NCI-H1930 (cell line): ENCODE data around the gene TLE2.

Experiments
- DNase-seq, 2 experiments: peaks; one replicate each; lab custom pipeline; 2025; lab: John Stamatoyannopoulos, UW

The TLE2 gene

DNA sequence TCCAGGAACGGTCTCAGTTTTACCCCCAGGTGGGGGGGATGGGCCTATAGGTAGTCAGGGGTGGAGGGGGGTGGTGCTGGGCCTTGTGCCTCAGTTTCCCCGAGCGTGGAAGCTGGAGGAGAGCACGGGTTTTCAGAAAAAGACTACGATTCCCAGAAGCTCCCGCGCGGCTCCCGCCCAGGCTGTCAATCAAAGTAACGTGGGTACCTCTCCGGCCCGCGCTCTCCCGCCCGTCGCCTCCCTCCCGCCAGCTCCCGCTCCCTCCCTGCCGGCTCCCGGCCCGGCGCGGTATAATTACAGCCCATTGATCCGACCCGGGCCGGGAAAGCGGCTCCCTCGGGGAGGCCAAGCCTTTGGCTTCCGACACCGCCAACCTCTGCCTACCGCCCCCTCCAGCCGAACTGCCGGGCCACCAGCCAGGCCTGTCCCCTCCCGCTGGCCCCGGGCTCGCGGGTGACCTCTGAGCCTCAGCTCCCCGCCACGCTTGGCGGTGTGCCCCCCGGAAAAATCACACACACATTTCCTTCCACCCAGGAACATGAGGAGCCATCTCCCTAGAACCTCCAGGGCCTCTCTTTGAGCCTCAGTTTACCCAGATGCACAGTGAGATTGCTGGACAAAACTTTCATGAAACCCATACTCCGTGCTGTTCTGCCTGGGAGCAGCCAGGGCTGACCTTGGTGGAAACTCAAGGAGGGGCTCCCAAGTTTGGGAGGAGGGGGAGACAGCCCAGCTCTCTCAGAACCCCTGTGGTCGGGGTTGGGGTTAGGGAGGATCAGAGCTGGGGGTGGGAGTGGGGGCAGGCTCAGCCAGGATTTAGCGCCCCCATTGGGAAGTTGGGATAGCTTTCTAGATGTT is 7.3 kb upstream of the TLE2 start:
- DNase-seq: peak; percentile 67 to 81

DNA sequence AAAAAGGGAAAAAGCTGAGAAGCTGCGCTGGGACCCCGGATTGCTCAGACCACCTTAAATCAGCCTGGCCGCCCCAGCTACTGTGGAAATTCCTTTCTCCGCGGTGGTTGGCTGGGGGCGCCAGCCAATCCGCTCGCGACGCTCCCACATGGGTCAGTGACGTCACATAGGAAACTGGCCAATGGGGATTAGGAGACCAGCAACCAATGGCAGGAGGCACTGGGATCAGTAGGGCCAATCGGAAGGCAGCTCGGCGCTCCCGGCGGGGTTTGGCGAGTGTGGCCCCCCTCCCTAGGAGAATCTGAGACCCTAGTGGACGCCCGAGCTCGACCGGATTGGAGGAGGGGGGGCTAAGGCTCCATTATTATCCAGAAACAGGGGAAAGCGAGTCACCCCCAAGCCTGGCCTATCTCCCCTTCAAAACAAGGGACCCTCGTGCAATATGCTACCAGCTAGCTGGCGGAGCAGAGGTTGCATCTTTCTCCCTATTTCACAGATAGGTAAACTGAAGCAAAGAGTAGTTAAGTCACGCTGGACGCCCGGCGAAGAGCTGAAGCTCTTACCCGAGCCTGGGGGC is 6.5 kb upstream of the TLE2 start:
- peak; percentile 95 to 97 for DNase-seq

DNA sequence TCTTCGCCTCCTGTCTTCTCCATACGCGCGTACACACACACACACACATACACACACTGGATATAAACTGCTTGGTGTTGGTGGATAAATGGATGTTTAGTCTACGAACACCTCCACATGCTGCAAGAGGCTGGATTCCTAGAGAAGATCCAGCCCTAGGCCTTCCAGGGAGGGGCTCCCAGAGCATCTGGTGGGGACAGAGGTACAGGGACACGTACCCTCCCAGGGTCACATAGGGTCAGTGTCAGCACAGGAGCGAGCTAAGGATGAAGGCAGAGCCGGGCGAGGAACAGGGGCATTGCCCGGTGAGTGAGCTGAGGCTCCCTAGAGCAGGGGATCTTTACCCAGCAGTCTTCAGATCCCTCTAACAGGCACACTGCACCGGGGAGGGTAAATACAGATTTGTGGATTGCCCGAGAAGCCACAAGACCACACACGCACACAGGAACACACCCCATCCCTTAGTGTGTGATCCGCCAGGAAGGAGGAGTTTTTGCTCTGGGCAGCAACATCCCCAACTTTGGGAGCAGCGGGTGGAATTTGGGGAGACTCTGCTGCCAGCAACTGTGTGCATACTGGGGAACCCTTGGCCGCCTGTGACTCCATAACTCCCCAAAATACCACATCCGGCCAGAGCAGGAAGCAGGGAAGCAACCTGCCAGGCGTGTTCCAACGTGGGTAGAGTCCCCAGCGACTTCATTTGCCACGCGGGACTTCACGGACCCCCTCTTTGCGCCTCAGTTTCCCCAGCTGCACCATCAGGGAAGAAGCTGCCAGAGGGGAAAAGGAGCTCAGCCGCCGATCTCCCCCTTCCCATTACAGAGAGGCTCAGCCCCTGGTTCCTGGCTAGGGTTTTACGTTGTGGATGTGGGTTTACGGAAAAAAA is 5.8 kb upstream of the TLE2 start:
- no peak for DNase-seq

DNA sequence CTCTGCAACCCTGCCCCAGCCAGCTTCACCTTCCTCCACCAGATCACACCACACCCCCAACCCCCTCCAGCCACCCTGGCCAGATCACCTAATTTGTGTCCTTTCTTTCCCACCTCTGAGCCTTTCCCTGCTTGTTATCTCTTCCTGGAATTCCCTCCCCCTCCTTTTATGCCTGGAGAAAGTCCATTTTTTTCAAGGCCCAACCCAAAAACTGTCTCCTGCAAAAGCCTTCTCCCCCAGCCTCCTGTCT is 5.3 kb upstream of the TLE2 start:
- no peak for DNase-seq

DNA sequence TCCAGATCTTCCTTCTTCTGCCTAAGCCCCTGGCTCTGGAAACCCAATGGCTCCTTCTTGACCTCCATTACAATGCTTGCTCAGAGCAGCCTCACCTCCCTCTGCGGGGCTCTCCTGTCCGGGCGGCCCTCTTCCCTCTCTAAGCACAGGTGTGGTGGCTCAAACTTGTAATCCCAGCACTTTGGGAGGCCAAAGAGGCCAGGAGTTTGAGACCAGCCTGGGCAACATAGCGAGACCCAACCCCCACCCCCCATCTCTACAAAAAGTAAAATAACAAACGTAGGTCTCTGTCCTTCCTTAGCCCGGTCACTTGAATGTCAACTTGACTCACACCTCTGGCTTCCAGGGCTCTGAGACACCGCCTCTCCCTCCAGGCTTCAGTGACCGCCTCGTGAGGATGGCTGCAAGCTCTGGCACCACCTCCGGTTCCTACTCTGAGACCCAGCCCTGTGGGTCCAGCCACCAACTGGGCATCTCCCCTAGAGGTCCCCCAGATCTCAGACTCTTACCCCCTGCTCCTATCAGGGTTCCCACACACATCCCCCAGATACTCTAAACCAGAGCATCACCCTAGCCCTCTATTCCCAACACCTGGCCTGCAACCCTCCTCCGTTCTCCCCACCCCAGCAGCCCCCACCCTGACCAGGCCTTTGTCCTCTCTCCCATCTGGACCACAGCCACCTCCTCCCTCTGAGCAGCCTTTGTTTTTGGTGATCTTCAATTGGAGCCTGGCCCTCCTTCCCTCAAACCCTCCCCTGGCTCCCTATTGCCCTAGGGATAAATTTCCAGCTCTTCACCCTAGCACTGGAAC is 4.7 kb upstream of the TLE2 start:
- DNase-seq: no peak

DNA sequence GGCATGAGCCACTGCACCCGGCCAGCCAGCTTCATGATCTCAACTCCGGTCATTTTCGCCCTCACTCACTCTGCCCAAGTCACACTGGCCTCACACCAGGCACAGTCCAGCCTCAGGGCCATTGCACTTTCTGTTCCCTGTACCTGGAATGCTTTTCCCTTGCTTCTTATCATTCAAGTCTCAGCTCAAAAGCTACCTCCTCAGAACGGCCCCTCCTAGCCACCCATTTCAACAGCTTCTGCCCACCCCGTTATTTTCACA is 2.5 kb upstream of the TLE2 start:
- no peak for DNase-seq

DNA sequence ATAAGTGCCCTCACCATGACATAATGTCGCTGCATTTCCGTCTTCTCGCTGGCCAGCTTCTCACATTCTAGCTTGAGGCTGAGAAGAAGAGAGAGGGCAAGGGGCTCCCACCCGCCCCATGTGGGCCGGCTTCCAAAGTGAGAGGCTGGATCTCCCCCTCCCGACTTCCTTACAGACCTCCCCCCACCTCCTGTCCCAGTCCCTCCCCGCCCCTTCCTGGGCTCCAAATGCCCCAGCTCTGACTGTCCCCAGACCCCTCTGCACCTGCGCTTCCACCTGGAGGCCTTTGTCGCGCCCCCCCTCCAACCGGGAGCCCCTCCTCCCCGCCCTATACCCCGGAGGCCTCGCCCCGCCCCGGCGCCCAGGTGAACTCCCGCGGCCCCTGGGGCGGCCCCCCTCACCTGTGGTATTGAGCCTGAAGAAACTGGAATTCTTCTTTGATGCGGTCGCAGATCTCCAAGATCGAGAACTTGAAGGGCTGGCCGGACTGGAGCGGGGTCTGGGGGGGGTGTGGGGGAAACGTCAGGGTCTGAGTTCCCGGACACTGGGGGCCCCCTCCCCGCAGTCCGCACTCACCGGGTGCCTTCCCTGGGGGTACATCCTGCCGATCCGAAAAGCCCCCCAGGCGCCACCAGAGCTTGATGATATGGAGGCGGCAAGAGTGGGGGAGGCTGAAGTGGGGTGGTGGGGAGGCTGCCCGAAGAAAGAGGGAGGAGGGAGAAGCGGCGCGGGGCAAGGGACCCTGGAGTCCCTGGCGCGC is 595 bp downstream of the TLE2 start:
- DNase-seq: no peak

DNA sequence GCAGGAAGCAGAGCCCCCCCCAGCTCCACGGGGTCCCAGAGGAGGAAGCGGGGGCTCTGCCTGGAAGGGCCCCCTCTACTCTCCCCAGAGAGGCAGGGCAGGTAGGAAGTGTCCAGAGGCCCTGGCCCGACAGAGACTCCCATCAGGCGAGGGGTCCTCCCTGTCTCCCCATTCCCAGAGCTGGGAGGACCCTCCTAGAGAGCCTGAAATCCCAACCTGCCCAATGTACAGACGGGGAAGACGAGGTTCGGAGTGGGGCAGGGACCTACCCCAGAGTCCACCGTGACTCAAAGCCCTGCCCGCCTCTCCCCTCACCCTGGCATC is 1.1 kb downstream of the TLE2 start:
- no peak for DNase-seq

DNA sequence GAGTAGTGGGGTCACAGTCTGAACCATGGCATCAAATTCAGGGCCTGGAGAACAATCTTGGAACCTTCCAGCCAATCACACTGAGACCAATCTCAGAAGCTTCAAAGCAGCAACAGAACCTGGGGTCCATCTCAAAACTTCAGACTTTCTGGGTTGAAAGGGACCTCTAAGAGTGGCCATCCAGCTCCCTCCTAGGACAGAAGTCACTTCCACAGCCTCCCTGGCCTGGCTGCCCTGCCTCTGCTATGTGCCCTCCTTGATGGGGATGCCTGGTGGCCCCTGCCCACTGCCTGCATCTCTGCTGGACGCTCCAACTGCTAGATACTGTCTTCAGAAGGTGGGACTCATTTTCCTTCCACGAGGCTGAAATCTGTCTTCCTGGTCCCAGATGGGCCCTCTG is 1.8 kb downstream of the TLE2 start:
- no peak for DNase-seq

DNA sequence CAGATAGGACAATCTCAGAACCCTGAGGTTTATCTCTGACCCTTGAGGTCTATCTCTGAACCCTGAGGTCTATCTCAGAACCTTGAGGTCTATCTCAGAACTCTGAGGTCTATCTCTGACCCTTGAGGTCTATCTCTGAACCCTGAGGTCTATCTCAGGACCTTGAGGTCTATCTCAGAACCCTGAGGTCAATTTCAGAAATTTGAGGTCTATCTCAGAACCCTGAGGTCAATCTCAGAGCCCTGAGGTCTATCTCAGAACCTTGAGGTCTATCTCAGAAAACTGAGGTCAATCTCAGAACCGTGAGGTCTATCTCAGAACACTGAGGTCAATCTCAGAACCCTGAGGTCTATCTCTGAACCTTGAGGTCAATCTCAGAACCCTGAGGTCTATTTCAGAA is 2.3 kb downstream of the TLE2 start:
- DNase-seq: no peak

DNA sequence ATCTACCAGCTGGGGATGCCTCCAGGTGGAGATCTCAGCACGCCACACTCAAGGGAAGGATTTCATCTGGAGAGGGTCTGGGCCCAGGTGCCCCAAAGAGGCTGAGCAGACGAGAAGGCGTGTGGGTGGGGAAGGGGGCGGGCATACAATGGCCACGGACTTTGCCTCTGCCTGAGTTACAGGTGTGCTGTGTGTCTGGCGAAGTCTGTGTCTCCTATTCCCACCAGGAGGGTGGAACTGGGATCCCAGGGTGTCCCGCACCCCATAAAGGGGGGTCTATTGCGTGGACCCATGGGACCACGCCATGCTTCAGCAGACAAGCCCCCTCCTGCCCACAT is 3.6 kb downstream of the TLE2 start:
- DNase-seq: no peak

DNA sequence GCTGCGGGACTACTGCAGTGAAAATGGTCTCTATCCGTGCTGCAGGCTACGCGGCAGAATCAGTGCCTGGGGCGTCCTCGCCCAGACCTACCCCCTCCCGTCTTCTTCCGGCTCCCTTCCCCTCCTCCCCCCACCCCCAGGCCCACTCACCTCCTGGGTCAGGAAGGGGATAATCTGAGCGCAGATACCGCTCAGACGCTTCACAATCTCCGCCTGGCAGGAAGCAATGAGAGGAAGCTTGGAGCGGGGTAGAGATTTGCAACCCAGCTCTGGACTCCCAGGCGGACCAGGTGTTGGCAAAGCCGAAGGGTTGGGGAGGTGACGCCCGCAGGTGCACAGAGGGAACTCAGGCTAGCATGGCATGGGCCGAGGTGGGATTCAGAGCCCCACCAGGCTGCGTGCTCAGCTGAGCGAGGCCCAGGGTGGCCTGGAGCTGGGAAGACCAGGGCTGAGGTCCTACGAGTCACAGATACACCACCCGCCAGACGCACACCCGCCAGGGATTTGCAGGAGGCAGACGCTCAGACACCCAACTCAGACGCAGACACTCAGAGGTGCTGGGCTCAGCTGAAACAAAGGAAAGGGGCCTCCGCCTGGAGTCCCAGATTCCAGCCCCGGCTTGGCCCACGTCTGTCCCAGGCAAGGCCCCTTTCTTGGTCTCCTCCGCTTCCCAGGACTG is 4.1 kb downstream of the TLE2 start:
- DNase-seq: no peak

DNA sequence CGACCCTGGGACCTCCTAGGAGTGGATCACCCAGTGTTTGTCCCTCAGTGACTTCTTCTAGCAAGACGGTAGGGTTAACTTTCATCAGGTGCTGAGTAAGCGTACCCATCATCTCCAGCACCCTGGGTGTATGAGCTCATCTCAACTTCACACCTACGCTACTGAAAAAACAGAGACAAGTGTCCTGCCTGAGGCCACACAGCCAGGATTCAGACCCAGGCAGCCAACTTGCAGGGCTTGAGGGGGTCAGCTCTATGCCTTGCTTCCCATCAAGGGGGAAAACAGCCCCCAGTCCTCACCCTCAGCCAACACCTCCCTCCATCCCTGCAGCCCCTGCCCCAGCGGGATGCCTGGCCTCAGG is 4.6 kb downstream of the TLE2 start:
- DNase-seq: no peak

DNA sequence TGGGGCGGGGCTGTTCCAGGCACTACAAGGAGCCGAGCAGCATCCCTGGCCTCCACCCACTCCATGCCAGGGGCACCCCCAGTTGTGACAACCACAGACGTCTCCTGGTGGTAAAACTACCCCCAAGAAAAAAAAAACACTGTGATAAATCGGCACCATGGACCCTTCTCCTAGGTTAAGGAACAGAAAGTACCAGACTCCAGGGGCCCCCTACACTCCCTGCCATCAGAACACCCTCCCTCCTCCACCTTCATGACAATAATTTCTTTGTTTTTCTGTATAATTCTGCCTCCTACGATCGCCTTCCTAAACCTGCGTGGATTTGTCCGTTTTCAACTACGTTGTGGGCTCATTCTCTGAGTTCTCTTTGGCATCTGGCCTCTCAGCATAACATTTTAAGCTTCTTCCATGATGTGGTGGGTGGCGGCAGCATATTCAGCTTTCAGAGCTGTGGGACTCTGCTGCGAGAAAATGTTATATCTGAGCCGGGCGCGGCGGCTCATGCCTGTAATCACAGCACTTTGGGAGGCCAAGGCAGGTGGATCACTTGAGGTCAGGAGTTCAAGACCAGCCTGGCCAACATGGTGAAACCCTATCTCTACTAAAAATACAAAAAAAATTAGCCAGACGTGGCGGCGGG is 8.6 kb downstream of the TLE2 start:
- no peak for DNase-seq

DNA sequence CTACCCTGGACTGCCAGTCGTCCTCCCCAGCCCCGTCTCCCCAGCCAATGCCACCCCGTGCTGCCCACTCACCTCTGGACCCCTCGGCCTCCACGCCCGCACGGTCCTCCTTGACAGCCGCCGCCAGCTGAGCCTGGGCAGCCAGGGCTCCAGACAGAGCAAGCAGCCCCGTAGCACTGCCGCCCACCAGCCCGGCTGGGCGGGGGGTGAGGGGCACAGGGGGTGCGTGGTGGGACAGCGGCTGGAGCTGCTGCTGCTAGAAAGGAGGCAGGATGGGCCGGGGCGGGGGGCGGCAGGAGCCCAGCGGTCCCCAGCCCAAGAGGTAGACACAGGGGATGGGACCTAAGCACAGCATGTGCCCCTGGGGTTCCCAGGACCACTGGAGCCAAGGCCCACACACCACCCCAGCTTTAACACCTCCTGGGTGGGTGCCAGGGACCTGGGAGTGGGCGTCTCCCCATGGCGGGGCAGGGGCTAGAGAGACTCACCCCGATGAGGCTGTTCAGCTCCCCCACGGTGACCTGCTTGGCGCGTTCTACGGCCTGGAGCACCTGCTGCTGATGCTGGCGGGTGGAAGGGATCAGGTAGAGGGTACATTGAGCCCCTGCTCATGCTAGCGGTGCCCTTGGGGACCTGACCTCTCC is 9.7 kb downstream of the TLE2 start:
- no peak for DNase-seq

DNA sequence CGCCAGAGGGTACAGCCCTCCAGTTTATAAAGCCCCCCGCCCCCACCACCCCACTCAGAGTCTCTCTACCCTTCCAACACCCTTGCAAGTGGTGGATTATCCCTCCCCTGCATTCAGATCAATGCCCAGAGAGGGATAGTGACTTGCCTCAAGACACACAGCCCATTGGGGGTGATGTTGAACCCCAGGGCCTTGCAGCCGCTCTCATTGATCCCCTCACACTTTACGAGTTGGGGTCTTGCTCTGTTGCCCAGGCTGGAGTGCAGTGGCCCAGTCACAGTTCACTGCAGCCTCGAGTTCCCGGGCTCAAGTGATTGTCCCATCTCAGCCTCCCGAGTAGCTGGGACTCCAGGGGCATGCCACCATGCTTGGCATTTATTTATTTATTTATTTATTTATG is 11.2 kb downstream of the TLE2 start:
- no peak for DNase-seq

DNA sequence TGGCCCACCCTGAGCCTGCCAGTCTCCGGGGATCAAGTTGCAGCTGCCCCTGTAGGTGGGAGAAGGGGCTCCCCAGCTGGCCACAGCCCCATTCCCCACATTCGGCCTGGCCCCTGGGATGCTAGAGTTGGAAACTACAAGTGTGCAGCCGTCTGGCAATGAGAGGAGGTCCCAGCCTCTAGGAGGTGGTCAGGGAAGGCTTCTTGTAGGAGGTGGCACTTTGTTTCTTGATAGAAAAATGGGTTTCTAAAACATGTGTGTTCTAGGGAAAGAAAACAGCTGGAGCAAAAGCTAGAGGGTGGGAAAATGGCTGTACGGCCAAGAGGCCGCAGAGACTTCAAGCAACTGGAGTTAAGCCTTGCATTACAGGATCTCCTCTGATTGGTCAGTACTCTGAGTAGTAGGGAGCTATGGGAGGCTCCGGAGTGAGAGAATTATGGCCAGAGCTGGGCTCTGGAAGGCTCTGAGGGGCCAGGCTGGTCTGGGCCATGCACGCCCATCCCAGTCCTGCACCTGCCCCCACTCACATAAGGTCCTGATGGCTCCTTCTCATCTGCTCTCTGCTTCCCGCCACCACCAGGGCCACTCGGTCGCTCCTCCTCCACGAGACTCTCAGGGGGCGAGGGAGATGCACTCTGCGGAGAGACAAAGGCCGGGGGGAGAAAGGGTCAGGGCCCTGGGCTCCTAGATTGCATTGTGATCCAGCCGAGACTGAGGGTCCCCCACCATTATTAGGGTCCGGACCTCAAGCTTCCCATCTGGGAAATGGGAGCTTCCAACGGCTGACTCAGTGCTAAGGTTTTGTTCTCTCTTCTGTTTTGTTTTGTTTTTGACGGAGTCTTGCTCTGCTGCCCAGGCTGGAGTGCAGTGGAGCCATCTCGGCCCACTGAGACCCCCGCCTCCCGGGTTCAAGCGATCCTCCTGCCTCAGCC is 13.7 kb downstream of the TLE2 start:
- DNase-seq: no peak

DNA sequence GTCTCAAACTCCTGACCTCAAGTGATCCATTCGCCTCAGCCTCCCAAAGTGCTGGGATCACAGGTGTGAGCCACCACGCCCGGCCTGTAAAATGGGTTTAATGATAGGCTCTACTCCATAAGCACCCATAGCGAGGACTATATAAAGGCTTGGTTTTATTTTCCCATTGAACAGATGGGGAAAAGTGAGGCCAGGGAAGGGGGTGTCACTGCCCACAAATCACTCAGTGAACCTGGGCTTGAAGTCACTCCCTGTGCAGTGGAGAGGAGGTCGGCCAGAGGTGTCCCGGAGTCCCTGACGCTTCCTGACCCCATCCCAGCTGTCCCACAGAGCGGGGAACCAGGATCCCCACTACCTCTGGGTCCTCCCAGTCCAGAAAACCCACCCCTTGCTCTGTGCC is 14.9 kb downstream of the TLE2 start:
- DNase-seq: no peak

DNA sequence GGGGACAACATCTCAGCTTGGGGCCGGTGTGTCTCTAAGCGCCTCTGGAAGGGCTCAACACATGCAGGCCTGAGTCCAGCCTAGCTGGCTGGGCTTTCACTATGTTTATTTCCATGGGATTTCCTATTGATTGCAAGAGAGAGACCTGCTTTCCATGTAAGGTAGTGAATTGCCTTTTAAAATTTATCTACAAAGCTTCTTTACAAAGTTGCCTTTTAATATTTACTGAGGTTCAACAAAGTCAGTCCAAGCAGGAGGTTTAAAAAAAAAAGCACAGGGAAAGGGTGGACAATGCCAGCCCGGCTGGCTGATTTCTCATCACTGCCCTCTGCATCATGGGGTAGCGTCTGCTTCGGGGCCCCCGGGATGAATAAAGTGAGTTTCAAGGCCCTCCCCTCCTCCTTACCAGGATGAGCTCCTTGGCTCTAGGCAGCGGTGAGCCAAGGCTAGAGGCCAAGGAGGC is 15.8 kb downstream of the TLE2 start:
- no peak for DNase-seq
